KMS-11 (cell line): ENCODE measurements around the gene TAX1BP1.

Experiments used
- H2AFZ ChIP-seq: fragments of 200-600 bp; sonication (generic); 2 replicates; pipeline ENCODE4 v1.6.1; 2016; ENCODE audit warnings: antibody characterized with exemption, mixed run types, low read depth
- H3K27ac ChIP-seq: fragments of 200-600 bp; sonication (generic); 2 replicates; pipeline ENCODE4 v1.6.1; 2016; ENCODE audit warnings: mild to moderate bottlenecking, mixed run types
- H3K27me3 ChIP-seq: fragments of 200-600 bp; sonication (generic); 2 replicates; pipeline ENCODE4 v1.6.1; 2017; ENCODE audit warnings: mild to moderate bottlenecking, low read depth, mixed run types, moderate library complexity; ENCODE audit not compliant: insufficient read depth
- H3K36me3 ChIP-seq: fragments of 200-600 bp; sonication (generic); 2 replicates; pipeline ENCODE4 v1.6.1; 2017; ENCODE audit warnings: mild to moderate bottlenecking, mixed run types; ENCODE audit not compliant: insufficient read depth
- H3K4me1 ChIP-seq: fragments of 200-600 bp; sonication (generic); 2 replicates; pipeline ENCODE4 v1.6.1; 2016; ENCODE audit warnings: mild to moderate bottlenecking, low read depth, mixed run types; ENCODE audit not compliant: poor library complexity, severe bottlenecking
- H3K4me2 ChIP-seq: fragments of 200-600 bp; sonication (generic); 2 replicates; pipeline ENCODE4 v1.7.0; 2016; ENCODE audit warnings: mild to moderate bottlenecking, mixed run types
- H3K4me3 ChIP-seq: fragments of 200-600 bp; sonication (generic); IDR thresholded peaks from 2 replicates; pipeline ENCODE4 v1.6.1; 2017; ENCODE audit warnings: low read depth, low read length, mixed read lengths; ENCODE audit not compliant: insufficient read depth
- H3K79me2 ChIP-seq: fragments of 200-600 bp; sonication (generic); 2 replicates; pipeline ENCODE4 v1.6.1; 2016; ENCODE audit warnings: low read depth, mixed run types; ENCODE audit not compliant: insufficient read depth
- H3K9ac ChIP-seq: fragments of 200-600 bp; sonication (generic); 2 replicates; pipeline ENCODE4 v1.6.1; 2016; ENCODE audit warnings: mild to moderate bottlenecking, mixed run types
- H4K20me1 ChIP-seq: fragments of 200-600 bp; sonication (generic); 2 replicates; pipeline ENCODE4 v1.6.1; 2016; ENCODE audit warnings: mild to moderate bottlenecking, mixed run types; ENCODE audit not compliant: insufficient read depth
- TF ChIP-seq, protein P1 (sequence below): fragments of 200-600 bp; sonication (generic); conservative IDR thresholded peaks from 2 replicates; pipeline ENCODE4 v1.6.1; 2017; ENCODE audit warnings: low read depth, mild to moderate bottlenecking, antibody characterized with exemption, low read length, moderate library complexity, mixed read lengths

TAX1BP1 gene

DNA sequence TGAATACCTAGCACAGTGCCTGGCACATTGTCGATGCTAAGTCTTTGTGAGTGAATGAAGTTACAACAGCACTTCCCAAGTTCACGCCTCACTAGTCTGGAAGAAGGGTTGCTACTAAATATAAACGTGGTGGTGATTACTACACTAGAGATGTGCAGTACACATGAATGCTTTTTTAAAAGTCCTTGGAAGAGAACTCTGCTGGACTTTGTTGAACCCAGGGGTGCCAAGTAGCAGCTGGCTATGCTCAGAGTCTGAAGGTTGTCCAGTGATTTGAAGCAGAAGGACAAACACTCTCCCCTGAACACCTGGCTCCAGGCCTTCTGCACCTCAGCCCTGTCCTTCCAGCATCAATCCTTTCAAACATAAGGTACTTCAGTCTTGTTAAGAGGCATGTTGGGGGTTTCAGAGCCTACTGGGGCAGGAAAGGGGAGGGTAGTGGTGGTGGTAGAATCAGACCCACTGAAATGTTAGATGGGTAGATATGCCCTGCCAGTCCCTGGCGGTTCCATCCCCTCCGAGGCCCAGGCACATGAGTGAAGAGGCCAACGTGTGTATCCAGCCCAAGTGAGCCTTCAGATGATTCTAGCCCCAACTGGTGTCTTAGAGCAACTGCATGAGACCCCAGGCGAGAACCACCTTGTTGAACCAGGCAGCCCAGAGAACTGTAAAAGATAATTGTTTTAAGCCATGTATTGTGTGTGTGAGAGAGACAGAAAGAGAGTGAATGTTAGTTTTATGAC is 94.4 kb downstream of the TAX1BP1 start:
- Histone ChIP-seq H3K4me2 (no peak overlapping the region), H3K27me3 (no peaks in the 10 kb centered on the region), H3K27ac (no peak overlapping the region), H3K4me1 (no peaks in the 10 kb centered on the region), H3K36me3 (no peaks in the 10 kb centered on the region; the same call in 1 of the 2 replicates), H2AFZ (no peak overlapping the region), H3K4me3 (no peak overlapping the region), H3K79me2 (no peaks in the 10 kb centered on the region), H4K20me1 (no peaks in the 10 kb centered on the region), H3K9ac (no peak overlapping the region)
- TF ChIP-seq, protein P1, sequence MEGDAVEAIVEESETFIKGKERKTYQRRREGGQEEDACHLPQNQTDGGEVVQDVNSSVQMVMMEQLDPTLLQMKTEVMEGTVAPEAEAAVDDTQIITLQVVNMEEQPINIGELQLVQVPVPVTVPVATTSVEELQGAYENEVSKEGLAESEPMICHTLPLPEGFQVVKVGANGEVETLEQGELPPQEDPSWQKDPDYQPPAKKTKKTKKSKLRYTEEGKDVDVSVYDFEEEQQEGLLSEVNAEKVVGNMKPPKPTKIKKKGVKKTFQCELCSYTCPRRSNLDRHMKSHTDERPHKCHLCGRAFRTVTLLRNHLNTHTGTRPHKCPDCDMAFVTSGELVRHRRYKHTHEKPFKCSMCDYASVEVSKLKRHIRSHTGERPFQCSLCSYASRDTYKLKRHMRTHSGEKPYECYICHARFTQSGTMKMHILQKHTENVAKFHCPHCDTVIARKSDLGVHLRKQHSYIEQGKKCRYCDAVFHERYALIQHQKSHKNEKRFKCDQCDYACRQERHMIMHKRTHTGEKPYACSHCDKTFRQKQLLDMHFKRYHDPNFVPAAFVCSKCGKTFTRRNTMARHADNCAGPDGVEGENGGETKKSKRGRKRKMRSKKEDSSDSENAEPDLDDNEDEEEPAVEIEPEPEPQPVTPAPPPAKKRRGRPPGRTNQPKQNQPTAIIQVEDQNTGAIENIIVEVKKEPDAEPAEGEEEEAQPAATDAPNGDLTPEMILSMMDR = no peak

DNA sequence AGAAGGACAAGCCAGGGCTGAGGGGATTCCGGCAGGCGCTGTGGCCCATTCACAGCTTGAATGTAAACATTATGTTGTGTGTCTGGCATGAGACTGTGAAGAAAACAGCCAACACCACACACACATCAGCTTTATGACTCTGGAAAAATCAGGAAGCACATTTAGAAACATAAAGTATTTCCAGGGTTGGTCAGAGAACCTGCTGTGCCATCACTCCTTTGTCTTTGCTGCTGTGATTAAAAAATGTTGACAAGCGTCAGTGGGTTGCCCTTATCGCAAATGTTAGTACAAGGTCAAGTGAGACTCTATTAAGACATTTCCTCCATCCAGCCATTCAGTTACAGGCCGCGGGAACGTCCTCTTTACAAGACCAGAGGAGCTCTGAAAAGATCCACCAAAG is 95.4 kb downstream of the TAX1BP1 start:
- Histone ChIP-seq H3K4me1 (no peaks in the 10 kb centered on the region), H3K9ac (no peak overlapping the region), H3K36me3 (no peaks in the 10 kb centered on the region; the same call in 1 of the 2 replicates), H3K79me2 (no peaks in the 10 kb centered on the region), H3K4me3 (no peak overlapping the region), H3K27me3 (no peaks in the 10 kb centered on the region), H3K27ac (no peak overlapping the region), H2AFZ (no peak overlapping the region), H3K4me2 (no peak overlapping the region), H4K20me1 (no peaks in the 10 kb centered on the region)
- TF ChIP-seq, protein P1 = no peak

DNA sequence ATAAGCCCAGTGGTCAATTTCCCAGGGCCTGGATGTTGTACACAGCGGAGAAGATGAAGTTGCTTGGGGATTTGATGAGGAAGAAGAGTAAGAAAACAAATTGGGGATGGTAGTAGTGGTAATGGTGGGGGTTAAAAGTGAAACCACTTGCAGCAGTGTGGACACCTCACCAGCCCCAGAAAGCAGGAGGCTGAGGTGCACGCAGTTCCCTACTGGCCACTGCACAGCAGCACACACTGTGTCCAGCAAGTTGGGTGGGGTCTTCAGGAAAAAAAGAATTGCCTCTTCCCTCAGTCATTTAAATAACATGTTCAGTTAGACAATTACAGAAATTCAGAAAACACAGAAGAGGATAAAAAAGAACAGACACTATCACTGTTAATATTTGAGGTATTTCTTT is 96.6 kb downstream of the TAX1BP1 start:
- H3K4me1 ChIP-seq = no peaks in the 10 kb centered on the region
- H3K27ac ChIP-seq = no peak overlapping the region
- H3K27me3 ChIP-seq = no peaks in the 10 kb centered on the region
- H4K20me1 ChIP-seq = no peaks in the 10 kb centered on the region
- no peak overlapping the region for H3K9ac ChIP-seq
- no peak overlapping the region for H3K4me2 ChIP-seq
- no peak overlapping the region for H2AFZ ChIP-seq
- H3K79me2 ChIP-seq = no peaks in the 10 kb centered on the region
- TF ChIP-seq, protein P1 = no peak
- H3K36me3 ChIP-seq = no peaks in the 10 kb centered on the region; the same call in 1 of the 2 replicates
- H3K4me3 ChIP-seq = no peak overlapping the region

DNA sequence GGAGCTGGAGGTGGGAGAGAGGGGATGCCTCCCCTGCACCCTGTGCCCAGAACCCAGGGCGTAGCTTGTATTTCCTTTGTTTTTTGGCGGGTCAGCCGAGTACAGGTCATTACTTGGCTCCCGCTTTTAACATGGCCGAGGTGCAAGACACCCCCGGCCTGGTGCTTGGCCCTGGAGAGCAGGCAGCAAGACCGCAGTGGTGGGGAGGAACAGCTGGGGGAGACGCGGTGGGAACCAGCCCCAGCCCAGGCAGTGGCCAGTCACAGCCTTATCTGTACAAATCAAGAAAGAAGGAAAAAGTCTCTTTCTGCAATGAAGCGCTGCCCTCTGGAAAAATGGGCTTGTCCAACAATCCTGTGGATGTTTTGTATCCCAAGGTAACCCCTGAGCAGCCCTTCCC is 99.1 kb downstream of the TAX1BP1 start:
- no peak overlapping the region for H3K4me3 ChIP-seq
- H3K4me2 ChIP-seq = no peak overlapping the region
- H3K4me1 ChIP-seq = no peaks in the 10 kb centered on the region
- H3K36me3 ChIP-seq = no peaks in the 10 kb centered on the region; the same call in 1 of the 2 replicates
- H3K9ac ChIP-seq = no peak overlapping the region
- H3K27me3 ChIP-seq = no peaks in the 10 kb centered on the region
- TF ChIP-seq, protein P1 = no peak
- no peak overlapping the region for H2AFZ ChIP-seq
- no peaks in the 10 kb centered on the region for H3K79me2 ChIP-seq
- H4K20me1 ChIP-seq = no peaks in the 10 kb centered on the region
- H3K27ac ChIP-seq = no peak overlapping the region
